Liver (tissue), 3 donors: ENCODE data around the gene RSRC2.

Experiments used
- CTCF ChIP-seq: fragments of 150-350 bp; IDR thresholded peaks from 2 replicates; pipeline ENCODE4 v1.5.1; 2017; ENCODE audit warnings: improper control_type of control experiment, low read depth, low read length; ENCODE audit not compliant: missing input control
- TAF1 ChIP-seq: conservative IDR thresholded peaks from 2 replicates; pipeline ENCODE4 v1.6.1; 2016; ENCODE audit warnings: antibody characterized with exemption, mild to moderate bottlenecking
- donor health status: healthy.
- donor health status: healthy.

GRCh38 chr12:122513660-122514059 lies 13.1 kb downstream of the RSRC2 start:
- TF ChIP-seq CTCF (no peak), TAF1 (no peak)
